ENCODE results near the gene TRMT1.

- TF ChIP-seq CTCF (IDR thresholded peaks at IDR 0.05) (no peak), POLR2A (IDR thresholded peaks at IDR 0.05) (no peak)
Observed at GRCh38 chr19:13077240-13077639, 39.3 kb downstream of the TRMT1 start.

Measured in Peyer's patch (tissue), 4 donors.